ENCODE results near the gene CMTM4.

The CMTM4 gene

GRCh38 chr16:66696669-66697630 is at the start of gene CMTM4:
Gene CMTM4, minus strand, starts transcription at chr16:66696743. Its CDS starts 218 bp downstream, at chr16:66696525.
- DNase-seq = peak; percentile 71

- no peak for DNase-seq
These were observed 49.5 kb upstream of the CMTM4 start for GRCh38 chr16:66746048-66746447.

- DNase-seq = no peak
These were observed 45.6 kb upstream of the CMTM4 start for GRCh38 chr16:66741950-66742808.

- peak; percentile 7 for DNase-seq
These were observed 44.8 kb upstream of the CMTM4 start for GRCh38 chr16:66741169-66741900.

- DNase-seq = no peak
These were observed 44.0 kb upstream of the CMTM4 start for GRCh38 chr16:66740533-66740932.

- no peak for DNase-seq
These were observed 43.5 kb upstream of the CMTM4 start for GRCh38 chr16:66740010-66740409.

GRCh38 chr16:66735891-66736290 is 39.3 kb upstream of the CMTM4 start:
- DNase-seq = no peak

- no peak for DNase-seq
These were observed 34.6 kb upstream of the CMTM4 start for GRCh38 chr16:66731101-66731500.

GRCh38 chr16:66728804-66729203 is 32.3 kb upstream of the CMTM4 start:
- no peak for DNase-seq

GRCh38 chr16:66728117-66728787 is 31.7 kb upstream of the CMTM4 start:
- DNase-seq = peak; percentile 52

- no peak for DNase-seq
These were observed 24.2 kb upstream of the CMTM4 start for GRCh38 chr16:66720766-66721165.

GRCh38 chr16:66719246-66719645 is 22.7 kb upstream of the CMTM4 start:
- no peak for DNase-seq

- no peak for DNase-seq
These were observed 21.2 kb upstream of the CMTM4 start for GRCh38 chr16:66717776-66718175.

GRCh38 chr16:66717112-66717675 is 20.7 kb upstream of the CMTM4 start:
- peak; percentile 9 for DNase-seq

GRCh38 chr16:66714654-66715307 is 18.2 kb upstream of the CMTM4 start:
- DNase-seq = no peak

GRCh38 chr16:66714062-66714461 is 17.5 kb upstream of the CMTM4 start:
- no peak for DNase-seq

GRCh38 chr16:66713076-66713475 is 16.5 kb upstream of the CMTM4 start:
- DNase-seq = no peak

- no peak for DNase-seq
These were observed 16.0 kb upstream of the CMTM4 start for GRCh38 chr16:66712512-66712911.

- no peak for DNase-seq
These were observed 15.0 kb upstream of the CMTM4 start for GRCh38 chr16:66711581-66711980.

- DNase-seq = no peak
These were observed 9.9 kb upstream of the CMTM4 start for GRCh38 chr16:66706506-66706880.

- DNase-seq = no peak
These were observed 9.4 kb upstream of the CMTM4 start for GRCh38 chr16:66705790-66706505.

Data from NCI-H2227 treated with DMSO at 0.1 percent for 48 hours (cell line).